ENCODE results near the gene PPP2R3B.
A peak's percentile ranks its signal among the peaks of the same experiment; 100 is the strongest.
"Not testable (repeated sequence)": the region's sequence is repeated elsewhere in the genome, so short reads cannot be mapped to it uniquely, and the experiment has no call there.

The PPP2R3B gene

GRCh38 chrX:329291-329910 lies 57.3 kb downstream of the PPP2R3B start:
- TF ChIP-seq, protein P1, sequence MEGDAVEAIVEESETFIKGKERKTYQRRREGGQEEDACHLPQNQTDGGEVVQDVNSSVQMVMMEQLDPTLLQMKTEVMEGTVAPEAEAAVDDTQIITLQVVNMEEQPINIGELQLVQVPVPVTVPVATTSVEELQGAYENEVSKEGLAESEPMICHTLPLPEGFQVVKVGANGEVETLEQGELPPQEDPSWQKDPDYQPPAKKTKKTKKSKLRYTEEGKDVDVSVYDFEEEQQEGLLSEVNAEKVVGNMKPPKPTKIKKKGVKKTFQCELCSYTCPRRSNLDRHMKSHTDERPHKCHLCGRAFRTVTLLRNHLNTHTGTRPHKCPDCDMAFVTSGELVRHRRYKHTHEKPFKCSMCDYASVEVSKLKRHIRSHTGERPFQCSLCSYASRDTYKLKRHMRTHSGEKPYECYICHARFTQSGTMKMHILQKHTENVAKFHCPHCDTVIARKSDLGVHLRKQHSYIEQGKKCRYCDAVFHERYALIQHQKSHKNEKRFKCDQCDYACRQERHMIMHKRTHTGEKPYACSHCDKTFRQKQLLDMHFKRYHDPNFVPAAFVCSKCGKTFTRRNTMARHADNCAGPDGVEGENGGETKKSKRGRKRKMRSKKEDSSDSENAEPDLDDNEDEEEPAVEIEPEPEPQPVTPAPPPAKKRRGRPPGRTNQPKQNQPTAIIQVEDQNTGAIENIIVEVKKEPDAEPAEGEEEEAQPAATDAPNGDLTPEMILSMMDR (IDR thresholded peaks at IDR 0.05; ENCODE audit: extremely low read depth, missing control alignments): no peak
- no peak for DNase-seq (ENCODE audit: low spot score)

- DNase-seq (ENCODE audit: low spot score): no peak
- TF ChIP-seq, protein P1 (IDR thresholded peaks at IDR 0.05; ENCODE audit: extremely low read depth, missing control alignments): no peak
These were observed 59.0 kb downstream of the PPP2R3B start for GRCh38 chrX:327660-328126.

DNA sequence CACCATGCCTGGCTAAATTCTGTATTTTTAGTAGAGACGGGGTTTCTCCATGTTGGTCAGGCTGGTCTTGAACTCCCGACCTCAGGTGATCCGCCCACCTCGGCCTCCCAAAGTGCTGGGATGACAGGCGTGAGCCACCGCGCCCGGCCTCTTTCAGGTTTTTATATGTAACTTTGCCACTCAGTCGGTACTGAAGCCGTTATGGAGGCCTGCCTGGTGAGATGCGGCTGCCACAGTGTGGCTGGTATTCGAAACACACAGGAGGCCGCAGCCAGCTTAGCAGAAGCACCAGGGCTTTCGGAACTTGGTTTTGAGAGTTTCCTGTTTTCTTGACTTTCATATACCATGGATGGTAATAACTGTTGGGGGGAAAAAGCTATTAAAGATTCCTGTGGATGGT lies 62.0 kb downstream of the PPP2R3B start:
- DNase-seq (ENCODE audit: low spot score): not testable (repeated sequence)

DNA sequence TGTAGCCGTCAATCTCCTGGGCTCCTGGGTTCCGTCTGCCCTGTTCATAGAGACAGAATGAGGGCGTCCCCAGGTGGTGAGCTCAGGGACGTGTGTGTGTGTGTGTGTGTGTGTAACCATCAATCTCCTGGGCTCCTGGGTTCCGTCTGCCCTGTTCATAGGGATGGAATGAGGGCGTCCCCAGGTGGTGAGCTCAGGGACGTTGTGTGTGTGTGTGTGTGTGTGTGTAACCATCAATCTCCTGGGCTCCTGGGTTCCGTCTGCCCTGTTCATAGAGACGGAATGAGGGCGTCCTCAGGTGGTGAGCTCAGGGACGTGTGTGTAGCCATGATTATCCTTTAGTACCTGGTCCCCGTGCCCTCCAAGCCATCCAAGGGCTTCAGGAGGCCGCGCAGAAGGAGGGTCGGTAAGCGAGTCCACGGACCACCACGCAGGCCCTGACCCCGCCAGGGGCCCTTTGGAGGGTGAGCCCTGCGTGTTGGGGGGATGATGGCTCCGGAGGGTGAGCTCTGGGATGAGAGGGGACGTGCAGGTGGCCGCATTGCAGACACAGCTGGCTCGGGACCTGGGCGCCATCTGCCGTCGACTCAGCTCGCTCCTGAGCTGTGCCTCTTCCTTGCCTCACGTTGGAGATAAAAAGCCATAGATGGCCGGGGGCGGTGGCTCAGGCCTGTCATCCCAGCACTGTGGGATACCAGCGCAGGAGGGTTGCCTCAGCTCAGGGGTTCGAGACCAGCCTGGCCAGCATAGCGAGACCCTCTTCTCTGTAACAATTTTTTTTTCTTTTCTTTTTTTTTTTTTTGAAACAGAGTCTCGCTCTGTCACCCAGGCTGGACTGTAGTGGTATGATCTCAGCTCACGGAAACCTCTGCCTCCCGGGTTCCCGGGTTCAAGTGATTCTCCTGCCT lies 62.7 kb downstream of the PPP2R3B start:
- TF ChIP-seq, protein P1 (IDR thresholded peaks at IDR 0.05; ENCODE audit: extremely low read depth, missing control alignments): no peak
- no peak for DNase-seq (ENCODE audit: low spot score)

- DNase-seq (ENCODE audit: low spot score): no peak
- TF ChIP-seq, protein P1 (IDR thresholded peaks at IDR 0.05; ENCODE audit: extremely low read depth, missing control alignments): no peak
These were observed 66.5 kb downstream of the PPP2R3B start for GRCh38 chrX:320126-320783.

DNA sequence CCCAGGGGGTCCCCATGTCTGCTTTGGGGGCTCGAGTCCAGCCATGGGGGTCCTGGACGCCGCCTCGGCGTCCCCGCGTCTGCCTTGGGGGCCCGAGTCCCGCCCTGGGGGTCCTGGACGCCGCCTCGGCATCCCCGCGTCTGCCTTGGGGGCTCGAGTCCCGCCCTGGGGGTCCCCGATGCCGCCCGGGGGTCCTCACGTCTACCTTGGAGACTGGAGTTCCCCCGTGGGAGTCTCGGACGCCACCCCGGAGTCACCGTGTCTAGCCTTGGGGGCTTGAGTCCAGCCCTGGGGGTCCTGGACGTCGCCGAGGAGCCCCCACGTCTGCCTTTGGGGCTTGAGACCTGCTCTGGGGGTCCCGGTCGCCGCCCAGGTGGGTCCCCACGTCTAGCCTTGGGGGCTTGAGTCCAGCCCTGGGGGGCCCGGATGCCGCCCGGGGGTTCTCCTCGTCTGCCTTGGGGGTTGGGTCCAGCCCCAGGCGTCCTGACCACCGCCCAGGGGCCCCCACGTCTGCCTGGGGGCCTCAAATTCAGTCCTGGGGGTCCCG lies 67.1 kb downstream of the PPP2R3B start:
- TF ChIP-seq, protein P1 (IDR thresholded peaks at IDR 0.05; ENCODE audit: extremely low read depth, missing control alignments): no peak
- DNase-seq (ENCODE audit: low spot score): no peak

- TF ChIP-seq, protein P1 (IDR thresholded peaks at IDR 0.05; ENCODE audit: extremely low read depth, missing control alignments): no peak
- DNase-seq (ENCODE audit: low spot score): peak; percentile 97
These were observed 67.7 kb downstream of the PPP2R3B start, which contains the start of gene GTPBP6 for GRCh38 chrX:318739-319578. Gene GTPBP6 (minus strand): TSS chrX:318796. CDS start chrX:318787, 9 bp downstream.
